Stimulated activated CD4-positive, alpha-beta T cell treated with anti-CD3 and anti-CD28 coated beads, Interleukin-2, amount 100 ng/mL, for 48 hours (primary cell): Measurements from ENCODE around the gene GRPEL1.
A peak's percentile ranks its signal among the peaks of the same experiment; 100 is the strongest.
"Not testable (repeated sequence)": the region's sequence is repeated elsewhere in the genome, so short reads cannot be mapped to it uniquely, and the experiment has no call there.

Source experiments
- DNase-seq, 2 donors: peaks; one replicate each; pipeline ENCODE4 v3.0.0-alpha.2; 2020

The GRPEL1 gene

GRCh38 chr4:7067452-7068278 is at the start of gene GRPEL1:
GRPEL1 (minus strand) TSS chr4:7068064; CDS start chr4:7068032, 32 bp downstream.
- DNase-seq, result peak; percentile 100

GRCh38 chr4:7116705-7117104 is 48.8 kb upstream of the GRPEL1 start:
- no peak for DNase-seq

- no peak for DNase-seq
Observed at GRCh38 chr4:7115557-7116340, 47.9 kb upstream of the GRPEL1 start.

- DNase-seq, result no peak
Observed at GRCh38 chr4:7112656-7113055, 44.8 kb upstream of the GRPEL1 start.

- DNase-seq, result no peak
Observed at GRCh38 chr4:7111441-7111840, 43.6 kb upstream of the GRPEL1 start.

- no peak for DNase-seq
Observed at GRCh38 chr4:7110546-7110945, 42.7 kb upstream of the GRPEL1 start.

- no peak for DNase-seq
Observed at GRCh38 chr4:7109169-7109568, 41.3 kb upstream of the GRPEL1 start.

GRCh38 chr4:7108660-7109059 is 40.8 kb upstream of the GRPEL1 start:
- no peak for DNase-seq

- DNase-seq, result no peak
Observed at GRCh38 chr4:7108046-7108625, 40.3 kb upstream of the GRPEL1 start.

- no peak for DNase-seq
Observed at GRCh38 chr4:7107166-7107905, 39.5 kb upstream of the GRPEL1 start.

GRCh38 chr4:7105276-7105675 is 37.4 kb upstream of the GRPEL1 start:
- DNase-seq, result no peak

GRCh38 chr4:7104366-7105031 is 36.6 kb upstream of the GRPEL1 start:
- DNase-seq, result no peak

GRCh38 chr4:7103607-7104365 is 35.9 kb upstream of the GRPEL1 start:
- no peak for DNase-seq

GRCh38 chr4:7103031-7103606 is 35.3 kb upstream of the GRPEL1 start:
- DNase-seq, result peak; percentile 81 to 85

GRCh38 chr4:7102516-7102909 is 34.6 kb upstream of the GRPEL1 start:
- not testable (repeated sequence) for DNase-seq

GRCh38 chr4:7101692-7102515 is 34.0 kb upstream of the GRPEL1 start:
- DNase-seq, result peak; percentile 43 to 49

- no peak for DNase-seq
Observed at GRCh38 chr4:7096236-7096635, 28.4 kb upstream of the GRPEL1 start.

GRCh38 chr4:7095611-7096155 is 27.8 kb upstream of the GRPEL1 start:
- no peak for DNase-seq

GRCh38 chr4:7094916-7095315 is 27.1 kb upstream of the GRPEL1 start:
- DNase-seq, result no peak

GRCh38 chr4:7092026-7092425 is 24.2 kb upstream of the GRPEL1 start:
- DNase-seq, result no peak
